PFSK-1 (cell line): Measurements from ENCODE around the gene RFX4.

Experiments used
- POLR2AphosphoS5 ChIP-seq: IDR thresholded peaks from 2 replicates; pipeline ENCODE4 v1.6.1; 2012; ENCODE audit warnings: low read depth, mild to moderate bottlenecking, control low read depth, low read length, moderate library complexity
- TF ChIP-seq, protein P1 (sequence below), 2 experiments: IDR thresholded peaks; 2 replicates each; pipeline versions ENCODE4 v1.6.1 to v1.8.0; 2011 to 2012; ENCODE audit warnings: low read depth in 2 of 2, low read length in 2 of 2, control low read depth in 1 of 2, inconsistent platforms in 1 of 2, mild to moderate bottlenecking in 1 of 2, moderate library complexity in 1 of 2; ENCODE audit not compliant: insufficient read depth in 1 of 2

DNA sequence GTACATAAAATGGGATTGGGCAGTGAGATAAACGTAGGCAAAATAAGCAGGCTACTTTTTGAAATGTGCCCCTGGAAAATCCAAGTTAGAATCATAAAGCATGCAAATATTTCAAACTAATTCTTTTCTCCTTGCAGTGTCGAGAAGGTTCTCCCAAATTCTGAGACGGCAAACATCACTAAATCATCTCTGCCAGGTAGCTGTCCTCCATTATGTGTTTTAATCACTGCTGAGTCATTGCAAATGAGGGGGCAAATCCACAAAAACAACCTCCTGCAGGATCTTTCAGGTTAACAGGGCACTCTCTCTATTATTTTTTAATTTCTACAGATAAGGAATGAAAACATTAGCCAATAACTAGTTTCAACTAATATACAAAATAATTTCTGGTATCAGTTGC, 128.5 kb downstream of the RFX4 start:
- no peak for TF ChIP-seq POLR2AphosphoS5
- TF ChIP-seq, protein P1, sequence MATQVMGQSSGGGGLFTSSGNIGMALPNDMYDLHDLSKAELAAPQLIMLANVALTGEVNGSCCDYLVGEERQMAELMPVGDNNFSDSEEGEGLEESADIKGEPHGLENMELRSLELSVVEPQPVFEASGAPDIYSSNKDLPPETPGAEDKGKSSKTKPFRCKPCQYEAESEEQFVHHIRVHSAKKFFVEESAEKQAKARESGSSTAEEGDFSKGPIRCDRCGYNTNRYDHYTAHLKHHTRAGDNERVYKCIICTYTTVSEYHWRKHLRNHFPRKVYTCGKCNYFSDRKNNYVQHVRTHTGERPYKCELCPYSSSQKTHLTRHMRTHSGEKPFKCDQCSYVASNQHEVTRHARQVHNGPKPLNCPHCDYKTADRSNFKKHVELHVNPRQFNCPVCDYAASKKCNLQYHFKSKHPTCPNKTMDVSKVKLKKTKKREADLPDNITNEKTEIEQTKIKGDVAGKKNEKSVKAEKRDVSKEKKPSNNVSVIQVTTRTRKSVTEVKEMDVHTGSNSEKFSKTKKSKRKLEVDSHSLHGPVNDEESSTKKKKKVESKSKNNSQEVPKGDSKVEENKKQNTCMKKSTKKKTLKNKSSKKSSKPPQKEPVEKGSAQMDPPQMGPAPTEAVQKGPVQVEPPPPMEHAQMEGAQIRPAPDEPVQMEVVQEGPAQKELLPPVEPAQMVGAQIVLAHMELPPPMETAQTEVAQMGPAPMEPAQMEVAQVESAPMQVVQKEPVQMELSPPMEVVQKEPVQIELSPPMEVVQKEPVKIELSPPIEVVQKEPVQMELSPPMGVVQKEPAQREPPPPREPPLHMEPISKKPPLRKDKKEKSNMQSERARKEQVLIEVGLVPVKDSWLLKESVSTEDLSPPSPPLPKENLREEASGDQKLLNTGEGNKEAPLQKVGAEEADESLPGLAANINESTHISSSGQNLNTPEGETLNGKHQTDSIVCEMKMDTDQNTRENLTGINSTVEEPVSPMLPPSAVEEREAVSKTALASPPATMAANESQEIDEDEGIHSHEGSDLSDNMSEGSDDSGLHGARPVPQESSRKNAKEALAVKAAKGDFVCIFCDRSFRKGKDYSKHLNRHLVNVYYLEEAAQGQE (IDR thresholded peaks at IDR 0.05; ENCODE audit: insufficient read depth in 1 of 2, low read depth in 2 of 2, low read length in 2 of 2): no peak
